GM23338 (cell line): ENCODE measurements around the gene WBP11. TPM values are rescaled to one million over a fixed set of nuclear protein-coding genes. Genes with fewer than 3 reads are reported as not detected.

Experiments
- ATAC-seq: fragments of 200-7000 bp; cut with Tn5 transposase; 3 replicates; pipeline ENCODE4 v1.9.1; 2020
- DNase-seq: peaks from one replicate; pipeline ENCODE4 v3.0.0-alpha.2; 2015; ENCODE audit warnings: low spot score
- H2AFZ ChIP-seq: fragments of 200-600 bp; sonication (generic); 2 replicates; pipeline ENCODE4 v1.8.0; 2016; ENCODE audit warnings: antibody characterized with exemption, mild to moderate bottlenecking, moderate library complexity
- H3F3A ChIP-seq: fragments of 200-600 bp; sonication (generic); replicated peaks from 2 replicates; pipeline ENCODE4 v1.8.0; 2017; ENCODE audit warnings: antibody characterized with exemption, mixed run types, low read depth
- H3K27ac ChIP-seq: fragments of 200-600 bp; sonication (generic); 2 replicates; pipeline ENCODE4 v1.6.1; 2016; ENCODE audit warnings: low read depth
- H3K27me3 ChIP-seq: fragments of 200-600 bp; sonication (generic); 2 replicates; pipeline ENCODE4 v1.8.0; 2016; ENCODE audit warnings: mild to moderate bottlenecking, mixed run types, moderate library complexity; ENCODE audit not compliant: insufficient read depth
- H3K36me3 ChIP-seq: fragments of 200-600 bp; sonication (generic); 2 replicates; pipeline ENCODE4 v1.8.0; 2016; ENCODE audit warnings: mild to moderate bottlenecking; ENCODE audit not compliant: insufficient read depth
- H3K4me1 ChIP-seq: fragments of 200-600 bp; sonication (generic); 2 replicates; pipeline ENCODE4 v1.8.0; 2016; ENCODE audit warnings: mild to moderate bottlenecking, moderate library complexity; ENCODE audit not compliant: insufficient read depth
- H3K4me2 ChIP-seq: fragments of 200-600 bp; sonication (generic); 2 replicates; pipeline ENCODE4 v1.7.1; 2017; ENCODE audit warnings: mixed run types
- H3K4me3 ChIP-seq: fragments of 200-600 bp; sonication (generic); 2 replicates; pipeline ENCODE4 v1.6.1; 2016; ENCODE audit warnings: mixed run types
- H3K79me2 ChIP-seq: fragments of 200-600 bp; sonication (generic); replicated peaks from 2 replicates; pipeline ENCODE4 v1.8.0; 2017; ENCODE audit warnings: mild to moderate bottlenecking; ENCODE audit not compliant: insufficient read depth
- H3K9me2 ChIP-seq: fragments of 200-600 bp; sonication (generic); 2 replicates; pipeline ENCODE4 v1.8.0; 2017; ENCODE audit not compliant: insufficient read depth
- H4K20me1 ChIP-seq: fragments of 200-600 bp; sonication (generic); replicated peaks from 2 replicates; pipeline ENCODE4 v1.8.0; 2017; ENCODE audit warnings: mild to moderate bottlenecking; ENCODE audit not compliant: insufficient read depth
- H3K27ac Mint-ChIP-seq: 2 replicates; pipeline ENCODE4 v1.8.0; 2020; ENCODE audit warnings: inconsistent platforms, mild to moderate bottlenecking, moderate library complexity, mixed read lengths
- H3K27me3 Mint-ChIP-seq: 3 replicates; pipeline ENCODE4 v1.8.0; 2022; ENCODE audit warnings: low read depth, mild to moderate bottlenecking, moderate library complexity, mixed read lengths, inconsistent platforms; ENCODE audit not compliant: insufficient read depth, poor library complexity
- H3K36me3 Mint-ChIP-seq: 3 replicates; pipeline ENCODE4 v1.8.0; 2021; ENCODE audit warnings: low read depth, mild to moderate bottlenecking, inconsistent platforms, moderate library complexity, mixed read lengths
- H3K4me1 Mint-ChIP-seq: 3 replicates; pipeline ENCODE4 v1.8.0; 2020; ENCODE audit warnings: mild to moderate bottlenecking, inconsistent platforms, mixed read lengths
- H3K4me3 Mint-ChIP-seq: 3 replicates; pipeline ENCODE4 v1.8.0; 2021; ENCODE audit warnings: moderate library complexity, mild to moderate bottlenecking, inconsistent platforms, mixed read lengths
- H3K9me3 Mint-ChIP-seq: 3 replicates; pipeline ENCODE4 v1.8.0; 2020; ENCODE audit warnings: moderate library complexity, mild to moderate bottlenecking, inconsistent platforms, mixed read lengths
- EZH2 ChIP-seq: fragments of 200-600 bp; sonication (generic); IDR thresholded peaks from one replicate; pipeline ENCODE4 v1.8.0; 2017; ENCODE audit warnings: antibody characterized with exemption, mild to moderate bottlenecking, low read depth; ENCODE audit not compliant: unreplicated experiment
- EZH2phosphoT487 ChIP-seq: fragments of 200-600 bp; sonication (generic); IDR thresholded peaks from one replicate; pipeline ENCODE4 v1.8.1; 2018; ENCODE audit warnings: antibody characterized with exemption; ENCODE audit not compliant: unreplicated experiment
- NANOG ChIP-seq: IDR thresholded peaks from 2 replicates; pipeline ENCODE4 v1.6.1; 2016; ENCODE audit warnings: antibody characterized with exemption, borderline replicate concordance
- POLR2AphosphoS5 ChIP-seq: IDR thresholded peaks from 2 replicates; pipeline ENCODE4 v1.6.1; 2016; ENCODE audit warnings: antibody characterized with exemption, low read depth
- STAT1 ChIP-seq: IDR thresholded peaks from one replicate; pipeline ENCODE4 v1.6.1; 2016; ENCODE audit warnings: antibody characterized with exemption; ENCODE audit not compliant: unreplicated experiment
- ZNF331 ChIP-seq: fragments of 250-450 bp; sonication (Bioruptor Pico); IDR thresholded peaks from 2 replicates; pipeline ENCODE4 v1.5.0; 2020; ENCODE audit warnings: low read depth, mild to moderate bottlenecking, moderate library complexity
- polyA plus RNA-seq: library from polyadenylated mRNA; unstranded; fragments of >200 nt; fragmentation: Nextera tagmentation; extraction: Ambion mirVana; gene quantifications from 2 replicates; pipeline ENCODE4 v1.2.1, GENCODE V29; 2016
- total RNA-seq: library from RNA; depleted of rRNA; stranded (reverse); fragments of >200 nt; shearing (Covaris generic); gene quantifications from 2 replicates; pipeline ENCODE4 v1.2.3, GENCODE V29; 2014
- TF ChIP-seq, protein P1 (sequence below): IDR thresholded peaks from 2 replicates; pipeline ENCODE4 v1.6.1; 2016; ENCODE audit warnings: antibody characterized with exemption
- TF ChIP-seq, protein P2 (sequence below): fragments of 250-450 bp; sonication (Bioruptor Pico); IDR thresholded peaks from 2 replicates; pipeline ENCODE4 v1.5.0; 2020; ENCODE audit warnings: mild to moderate bottlenecking, moderate library complexity
- TF ChIP-seq, protein P3 (sequence below), 2 experiments: fragments of 200-600 bp in 1 of 2; sonication (generic) in 1 of 2; conservative IDR thresholded peaks; 2 replicates each; pipeline versions ENCODE4 v1.5.1 to v1.6.1; 2016 to 2017; ENCODE audit warnings: antibody characterized with exemption in 2 of 2, low read depth in 2 of 2, mild to moderate bottlenecking in 2 of 2, moderate library complexity in 1 of 2
- TF ChIP-seq, protein P4 (sequence below): IDR thresholded peaks from one replicate; pipeline ENCODE4 v1.6.1; 2018; ENCODE audit warnings: antibody characterized with exemption; ENCODE audit not compliant: unreplicated experiment

The WBP11 gene
- total and polyA plus RNA-seq, 2 experiments from 2014 or later = 57.1 to 148 TPM

DNA sequence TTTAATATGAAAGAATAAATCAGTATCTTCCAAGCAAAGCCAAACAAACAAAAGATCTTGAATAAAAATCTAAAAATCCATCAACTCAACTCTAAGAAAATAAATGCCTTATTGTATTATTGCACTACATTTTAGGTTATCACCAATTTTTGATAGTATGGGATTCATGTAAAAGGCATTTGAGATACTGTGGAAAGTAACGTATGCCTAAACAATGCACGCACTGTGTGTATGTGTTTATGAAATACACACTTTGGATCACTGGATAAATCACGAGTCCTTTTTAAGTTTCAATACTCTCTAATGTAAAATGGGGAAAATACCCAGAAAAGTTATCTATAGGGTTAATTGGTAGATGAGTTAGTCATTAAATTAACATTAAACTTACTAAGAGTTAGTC, 17.7 kb downstream of the WBP11 start:
- Histone ChIP-seq H4K20me1 (peaks cover 9% of the 10 kb centered on the region; the same call in 1 of the 2 replicates), H3F3A (no peaks in the 10 kb centered on the region), H3K36me3 (peaks cover 41% of the 10 kb centered on the region), H3K4me1 (no peaks in the 10 kb centered on the region), H3K27ac (no peak overlapping the region), H3K4me2 (no peak overlapping the region), H3K4me3 (no peak overlapping the region), H2AFZ (no peak overlapping the region), H3K79me2 (no peaks in the 10 kb centered on the region), H3K9me2 (no peaks in the 10 kb centered on the region), H3K27me3 (no peaks in the 10 kb centered on the region)
- Mint-ChIP-seq H3K27ac (no peak overlapping the region), H3K4me3 (no peak overlapping the region), H3K27me3 (no peaks in the 10 kb centered on the region), H3K9me3 (no peaks in the 10 kb centered on the region), H3K36me3 (peaks cover 42% of the 10 kb centered on the region), H3K4me1 (no peaks in the 10 kb centered on the region; the same call in 2 of the 3 replicates)
- TF ChIP-seq EZH2 (no peak), EZH2phosphoT487 (no peak)
- no peak for ATAC-seq
- no peak for DNase-seq

DNA sequence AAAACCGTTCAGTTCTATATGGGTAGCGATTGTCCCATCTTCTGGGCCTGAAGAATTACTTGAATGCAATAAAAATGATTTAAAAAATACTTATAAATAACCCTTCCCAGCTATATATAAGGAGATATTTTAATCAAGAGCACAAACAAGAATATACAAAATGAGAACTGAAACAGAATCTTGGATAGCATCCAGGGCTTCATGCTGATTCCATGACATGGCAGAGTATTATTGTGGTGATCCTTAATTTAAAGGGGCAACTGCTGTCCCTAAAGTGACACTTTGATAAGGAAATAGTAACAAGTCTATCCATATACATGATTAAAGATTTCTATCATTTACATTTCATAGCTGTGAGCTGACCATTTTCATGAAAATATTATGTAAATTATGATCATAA, 18.8 kb downstream of the WBP11 start:
- ATAC-seq (no peak), DNase-seq (no peak)
- H3K9me3 Mint-ChIP-seq = no peaks in the 10 kb centered on the region
- Histone ChIP-seq H3F3A (no peaks in the 10 kb centered on the region), H4K20me1 (peaks cover 9% of the 10 kb centered on the region; the same call in 1 of the 2 replicates), H3K27ac (no peak overlapping the region), H3K27me3 (no peaks in the 10 kb centered on the region), H3K36me3 (peaks cover 30% of the 10 kb centered on the region), H3K9me2 (no peaks in the 10 kb centered on the region), H3K4me1 (no peaks in the 10 kb centered on the region), H2AFZ (no peak overlapping the region), H3K79me2 (no peaks in the 10 kb centered on the region), H3K4me3 (no peak overlapping the region), H3K4me2 (no peak overlapping the region)
- H3K27ac Mint-ChIP-seq = no peak overlapping the region
- H3K27me3 Mint-ChIP-seq = no peaks in the 10 kb centered on the region
- H3K36me3 Mint-ChIP-seq = peaks cover 31% of the 10 kb centered on the region
- no peaks in the 10 kb centered on the region; the same call in 2 of the 3 replicates for H3K4me1 Mint-ChIP-seq
- no peak overlapping the region for H3K4me3 Mint-ChIP-seq
- TF ChIP-seq, protein P1, sequence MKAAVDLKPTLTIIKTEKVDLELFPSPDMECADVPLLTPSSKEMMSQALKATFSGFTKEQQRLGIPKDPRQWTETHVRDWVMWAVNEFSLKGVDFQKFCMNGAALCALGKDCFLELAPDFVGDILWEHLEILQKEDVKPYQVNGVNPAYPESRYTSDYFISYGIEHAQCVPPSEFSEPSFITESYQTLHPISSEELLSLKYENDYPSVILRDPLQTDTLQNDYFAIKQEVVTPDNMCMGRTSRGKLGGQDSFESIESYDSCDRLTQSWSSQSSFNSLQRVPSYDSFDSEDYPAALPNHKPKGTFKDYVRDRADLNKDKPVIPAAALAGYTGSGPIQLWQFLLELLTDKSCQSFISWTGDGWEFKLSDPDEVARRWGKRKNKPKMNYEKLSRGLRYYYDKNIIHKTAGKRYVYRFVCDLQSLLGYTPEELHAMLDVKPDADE = no peak
- TF ChIP-seq EZH2phosphoT487 (no peak), NANOG (no peak), POLR2AphosphoS5 (no peak), STAT1 (no peak), ZNF331 (CRISPR knock-in tag) (no peak)
- TF ChIP-seq, protein P2, sequence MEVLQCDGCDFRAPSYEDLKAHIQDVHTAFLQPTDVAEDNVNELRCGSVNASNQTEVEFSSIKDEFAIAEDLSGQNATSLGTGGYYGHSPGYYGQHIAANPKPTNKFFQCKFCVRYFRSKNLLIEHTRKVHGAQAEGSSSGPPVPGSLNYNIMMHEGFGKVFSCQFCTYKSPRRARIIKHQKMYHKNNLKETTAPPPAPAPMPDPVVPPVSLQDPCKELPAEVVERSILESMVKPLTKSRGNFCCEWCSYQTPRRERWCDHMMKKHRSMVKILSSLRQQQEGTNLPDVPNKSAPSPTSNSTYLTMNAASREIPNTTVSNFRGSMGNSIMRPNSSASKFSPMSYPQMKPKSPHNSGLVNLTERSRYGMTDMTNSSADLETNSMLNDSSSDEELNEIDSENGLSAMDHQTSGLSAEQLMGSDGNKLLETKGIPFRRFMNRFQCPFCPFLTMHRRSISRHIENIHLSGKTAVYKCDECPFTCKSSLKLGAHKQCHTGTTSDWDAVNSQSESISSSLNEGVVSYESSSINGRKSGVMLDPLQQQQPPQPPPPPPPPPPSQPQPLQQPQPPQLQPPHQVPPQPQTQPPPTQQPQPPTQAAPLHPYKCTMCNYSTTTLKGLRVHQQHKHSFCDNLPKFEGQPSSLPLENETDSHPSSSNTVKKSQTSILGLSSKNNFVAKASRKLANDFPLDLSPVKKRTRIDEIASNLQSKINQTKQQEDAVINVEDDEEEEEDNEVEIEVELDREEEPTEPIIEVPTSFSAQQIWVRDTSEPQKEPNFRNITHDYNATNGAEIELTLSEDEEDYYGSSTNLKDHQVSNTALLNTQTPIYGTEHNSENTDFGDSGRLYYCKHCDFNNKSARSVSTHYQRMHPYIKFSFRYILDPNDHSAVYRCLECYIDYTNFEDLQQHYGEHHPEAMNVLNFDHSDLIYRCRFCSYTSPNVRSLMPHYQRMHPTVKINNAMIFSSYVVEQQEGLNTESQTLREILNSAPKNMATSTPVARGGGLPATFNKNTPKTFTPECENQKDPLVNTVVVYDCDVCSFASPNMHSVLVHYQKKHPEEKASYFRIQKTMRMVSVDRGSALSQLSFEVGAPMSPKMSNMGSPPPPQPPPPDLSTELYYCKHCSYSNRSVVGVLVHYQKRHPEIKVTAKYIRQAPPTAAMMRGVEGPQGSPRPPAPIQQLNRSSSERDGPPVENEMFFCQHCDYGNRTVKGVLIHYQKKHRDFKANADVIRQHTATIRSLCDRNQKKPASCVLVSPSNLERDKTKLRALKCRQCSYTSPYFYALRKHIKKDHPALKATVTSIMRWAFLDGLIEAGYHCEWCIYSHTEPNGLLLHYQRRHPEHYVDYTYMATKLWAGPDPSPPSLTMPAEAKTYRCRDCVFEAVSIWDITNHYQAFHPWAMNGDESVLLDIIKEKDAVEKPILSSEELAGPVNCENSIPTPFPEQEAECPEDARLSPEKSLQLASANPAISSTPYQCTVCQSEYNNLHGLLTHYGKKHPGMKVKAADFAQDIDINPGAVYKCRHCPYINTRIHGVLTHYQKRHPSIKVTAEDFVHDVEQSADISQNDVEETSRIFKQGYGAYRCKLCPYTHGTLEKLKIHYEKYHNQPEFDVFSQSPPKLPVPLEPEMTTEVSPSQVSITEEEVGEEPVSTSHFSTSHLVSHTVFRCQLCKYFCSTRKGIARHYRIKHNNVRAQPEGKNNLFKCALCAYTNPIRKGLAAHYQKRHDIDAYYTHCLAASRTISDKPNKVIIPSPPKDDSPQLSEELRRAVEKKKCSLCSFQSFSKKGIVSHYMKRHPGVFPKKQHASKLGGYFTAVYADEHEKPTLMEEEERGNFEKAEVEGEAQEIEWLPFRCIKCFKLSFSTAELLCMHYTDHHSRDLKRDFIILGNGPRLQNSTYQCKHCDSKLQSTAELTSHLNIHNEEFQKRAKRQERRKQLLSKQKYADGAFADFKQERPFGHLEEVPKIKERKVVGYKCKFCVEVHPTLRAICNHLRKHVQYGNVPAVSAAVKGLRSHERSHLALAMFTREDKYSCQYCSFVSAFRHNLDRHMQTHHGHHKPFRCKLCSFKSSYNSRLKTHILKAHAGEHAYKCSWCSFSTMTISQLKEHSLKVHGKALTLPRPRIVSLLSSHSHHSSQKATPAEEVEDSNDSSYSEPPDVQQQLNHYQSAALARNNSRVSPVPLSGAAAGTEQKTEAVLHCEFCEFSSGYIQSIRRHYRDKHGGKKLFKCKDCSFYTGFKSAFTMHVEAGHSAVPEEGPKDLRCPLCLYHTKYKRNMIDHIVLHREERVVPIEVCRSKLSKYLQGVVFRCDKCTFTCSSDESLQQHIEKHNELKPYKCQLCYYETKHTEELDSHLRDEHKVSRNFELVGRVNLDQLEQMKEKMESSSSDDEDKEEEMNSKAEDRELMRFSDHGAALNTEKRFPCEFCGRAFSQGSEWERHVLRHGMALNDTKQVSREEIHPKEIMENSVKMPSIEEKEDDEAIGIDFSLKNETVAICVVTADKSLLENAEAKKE (CRISPR knock-in tag) = no peak
- TF ChIP-seq, protein P3, sequence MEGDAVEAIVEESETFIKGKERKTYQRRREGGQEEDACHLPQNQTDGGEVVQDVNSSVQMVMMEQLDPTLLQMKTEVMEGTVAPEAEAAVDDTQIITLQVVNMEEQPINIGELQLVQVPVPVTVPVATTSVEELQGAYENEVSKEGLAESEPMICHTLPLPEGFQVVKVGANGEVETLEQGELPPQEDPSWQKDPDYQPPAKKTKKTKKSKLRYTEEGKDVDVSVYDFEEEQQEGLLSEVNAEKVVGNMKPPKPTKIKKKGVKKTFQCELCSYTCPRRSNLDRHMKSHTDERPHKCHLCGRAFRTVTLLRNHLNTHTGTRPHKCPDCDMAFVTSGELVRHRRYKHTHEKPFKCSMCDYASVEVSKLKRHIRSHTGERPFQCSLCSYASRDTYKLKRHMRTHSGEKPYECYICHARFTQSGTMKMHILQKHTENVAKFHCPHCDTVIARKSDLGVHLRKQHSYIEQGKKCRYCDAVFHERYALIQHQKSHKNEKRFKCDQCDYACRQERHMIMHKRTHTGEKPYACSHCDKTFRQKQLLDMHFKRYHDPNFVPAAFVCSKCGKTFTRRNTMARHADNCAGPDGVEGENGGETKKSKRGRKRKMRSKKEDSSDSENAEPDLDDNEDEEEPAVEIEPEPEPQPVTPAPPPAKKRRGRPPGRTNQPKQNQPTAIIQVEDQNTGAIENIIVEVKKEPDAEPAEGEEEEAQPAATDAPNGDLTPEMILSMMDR (conservative IDR thresholded peaks at IDR 0.05; ENCODE audit: low read depth in 2 of 2) = no peak
- TF ChIP-seq, protein P4, sequence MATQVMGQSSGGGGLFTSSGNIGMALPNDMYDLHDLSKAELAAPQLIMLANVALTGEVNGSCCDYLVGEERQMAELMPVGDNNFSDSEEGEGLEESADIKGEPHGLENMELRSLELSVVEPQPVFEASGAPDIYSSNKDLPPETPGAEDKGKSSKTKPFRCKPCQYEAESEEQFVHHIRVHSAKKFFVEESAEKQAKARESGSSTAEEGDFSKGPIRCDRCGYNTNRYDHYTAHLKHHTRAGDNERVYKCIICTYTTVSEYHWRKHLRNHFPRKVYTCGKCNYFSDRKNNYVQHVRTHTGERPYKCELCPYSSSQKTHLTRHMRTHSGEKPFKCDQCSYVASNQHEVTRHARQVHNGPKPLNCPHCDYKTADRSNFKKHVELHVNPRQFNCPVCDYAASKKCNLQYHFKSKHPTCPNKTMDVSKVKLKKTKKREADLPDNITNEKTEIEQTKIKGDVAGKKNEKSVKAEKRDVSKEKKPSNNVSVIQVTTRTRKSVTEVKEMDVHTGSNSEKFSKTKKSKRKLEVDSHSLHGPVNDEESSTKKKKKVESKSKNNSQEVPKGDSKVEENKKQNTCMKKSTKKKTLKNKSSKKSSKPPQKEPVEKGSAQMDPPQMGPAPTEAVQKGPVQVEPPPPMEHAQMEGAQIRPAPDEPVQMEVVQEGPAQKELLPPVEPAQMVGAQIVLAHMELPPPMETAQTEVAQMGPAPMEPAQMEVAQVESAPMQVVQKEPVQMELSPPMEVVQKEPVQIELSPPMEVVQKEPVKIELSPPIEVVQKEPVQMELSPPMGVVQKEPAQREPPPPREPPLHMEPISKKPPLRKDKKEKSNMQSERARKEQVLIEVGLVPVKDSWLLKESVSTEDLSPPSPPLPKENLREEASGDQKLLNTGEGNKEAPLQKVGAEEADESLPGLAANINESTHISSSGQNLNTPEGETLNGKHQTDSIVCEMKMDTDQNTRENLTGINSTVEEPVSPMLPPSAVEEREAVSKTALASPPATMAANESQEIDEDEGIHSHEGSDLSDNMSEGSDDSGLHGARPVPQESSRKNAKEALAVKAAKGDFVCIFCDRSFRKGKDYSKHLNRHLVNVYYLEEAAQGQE = no peak
